CD4-positive, CD25-positive, alpha-beta regulatory T cell (primary cell): ENCODE measurements around the gene TTC12. TPM values are rescaled to one million over a fixed set of nuclear protein-coding genes. Genes with fewer than 3 reads are reported as not detected.
A peak's percentile ranks its signal among the peaks of the same experiment; 100 is the strongest.

Experiments used
- ATAC-seq, 2 donors: fragments of 150-1000 bp; cut with Tn5 transposase; one replicate each; pipeline ENCODE4 v1.10.0; 2021; ENCODE audit warnings: low read depth in 2 of 2, moderate number of reproducible peaks in 2 of 2, moderate library complexity in 1 of 2
- DNase-seq, 3 donors: peaks; one replicate each; pipeline versions ENCODE4 v3.0.0 to v3.0.0-alpha.2; 2012 to 2022; ENCODE audit warnings: mixed read lengths in 1 of 3
- H3K27ac ChIP-seq: one replicate; pipeline ENCODE4 v1.7.0; 2013; ENCODE audit warnings: mild to moderate bottlenecking, low read length; ENCODE audit not compliant: insufficient read depth, poor library complexity, severe bottlenecking
- H3K27me3 ChIP-seq: one replicate; pipeline ENCODE4 v1.7.0; 2013; ENCODE audit warnings: low read length; ENCODE audit not compliant: control insufficient read depth, insufficient read depth
- H3K36me3 ChIP-seq: one replicate; pipeline ENCODE4 v1.7.0; 2013; ENCODE audit warnings: mild to moderate bottlenecking, low read length, moderate library complexity; ENCODE audit not compliant: control insufficient read depth, insufficient read depth
- H3K4me1 ChIP-seq: 2 replicates; pipeline ENCODE4 v1.7.0; 2013; ENCODE audit warnings: mild to moderate bottlenecking, low read length; ENCODE audit not compliant: insufficient read depth, control insufficient read depth, poor library complexity, severe bottlenecking
- H3K4me3 ChIP-seq: one replicate; pipeline ENCODE4 v1.7.0; 2013; ENCODE audit warnings: low read depth, mild to moderate bottlenecking, low read length, moderate library complexity
- H3K9me3 ChIP-seq, 2 experiments: 1 replicate in 1 of 2; 2 replicates in 1 of 2; pipeline ENCODE4 v1.7.0; 2013; ENCODE audit warnings: low read length in 2 of 2, mild to moderate bottlenecking in 1 of 2, moderate library complexity in 1 of 2; ENCODE audit not compliant: control insufficient read depth in 2 of 2
- H3K27ac Mint-ChIP-seq, 3 donors: one replicate each; pipeline ENCODE4 v1.8.0; 2020 to 2022; ENCODE audit warnings: mild to moderate bottlenecking in 3 of 3, mixed read lengths in 3 of 3, moderate library complexity in 2 of 3
- H3K27me3 Mint-ChIP-seq: one replicate; pipeline ENCODE4 v1.8.0; 2022; ENCODE audit warnings: mild to moderate bottlenecking, mixed read lengths
- H3K36me3 Mint-ChIP-seq: one replicate; pipeline ENCODE4 v1.8.0; 2020; ENCODE audit warnings: mixed read lengths
- H3K4me1 Mint-ChIP-seq, 4 donors: one replicate each; pipeline ENCODE4 v1.8.0; 2020 to 2022; ENCODE audit warnings: mixed read lengths in 4 of 4, mild to moderate bottlenecking in 1 of 4
- H3K4me3 Mint-ChIP-seq, 4 donors: one replicate each; pipeline ENCODE4 v1.8.0; 2020 to 2022; ENCODE audit warnings: mild to moderate bottlenecking in 4 of 4, mixed read lengths in 4 of 4, moderate library complexity in 3 of 4
- H3K9me3 Mint-ChIP-seq, 7 donors: one replicate each; pipeline ENCODE4 v1.8.0; 2020 to 2022; ENCODE audit warnings: mixed read lengths in 7 of 7, mild to moderate bottlenecking in 3 of 7, moderate library complexity in 2 of 7
- polyA plus RNA-seq, 4 donors: library from polyadenylated mRNA; unstranded; fragments of 300-500 nt; fragmentation: Illumina TruSeq; gene quantifications; one replicate each; pipeline ENCODE4 v1.2.3, GENCODE V29; 2021
- total RNA-seq: library from RNA; stranded (reverse); gene quantifications from one replicate; pipeline ENCODE4 v1.2.3, GENCODE V29; 2022

Gene TTC12
- total and polyA plus RNA-seq, 5 donors from 2014 or later: 8.0 to 22.2 (median 10.6) TPM

DNA sequence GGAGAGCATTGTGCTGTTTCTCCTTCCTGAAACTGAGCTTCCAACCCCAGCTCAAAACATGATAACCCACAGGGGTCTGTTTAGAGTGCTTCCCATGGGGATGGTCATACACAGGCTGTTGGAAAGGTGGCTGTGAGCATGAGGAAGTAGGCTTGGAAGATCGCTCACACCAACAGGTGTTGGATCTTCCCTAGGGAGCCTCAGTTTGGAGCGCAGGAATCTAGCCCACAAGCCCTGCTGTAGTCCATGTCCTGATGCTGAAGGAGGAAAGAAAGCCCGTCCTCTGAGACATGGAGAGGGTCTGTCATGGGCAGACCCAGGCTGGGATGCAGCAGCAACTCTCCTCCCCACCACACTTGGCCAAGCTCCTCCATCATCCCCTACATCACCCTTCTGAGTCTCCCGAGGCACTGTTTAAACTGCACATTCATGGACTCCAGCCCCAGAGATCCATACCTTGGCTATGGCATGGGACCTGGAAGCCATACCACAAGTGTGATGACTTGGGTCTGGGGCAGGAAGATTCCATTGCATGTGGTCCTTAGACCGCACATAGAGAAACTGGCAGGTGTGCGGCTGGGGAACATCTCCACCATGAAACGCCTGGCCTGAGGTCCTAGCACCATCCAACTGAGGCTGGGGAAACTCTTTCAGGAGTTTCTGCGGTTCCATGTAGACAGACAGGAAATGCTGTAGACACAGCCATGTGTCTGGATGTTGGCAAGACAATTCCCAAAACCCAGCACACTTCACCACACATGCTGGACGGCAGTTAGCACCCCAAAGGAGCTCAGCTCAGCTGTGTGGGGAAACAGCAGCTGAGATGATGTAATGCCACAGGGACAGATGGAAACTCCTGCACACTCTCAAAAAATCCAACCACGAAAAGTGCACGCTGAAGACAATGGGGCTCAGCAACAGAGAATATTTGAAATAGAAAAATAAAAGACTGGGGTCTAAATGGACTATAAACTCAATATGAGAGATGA lies 27.6 kb upstream of the TTC12 start:
- peaks cover 0 to 4% (median 0%) of the 10 kb centered on the region in 4 donors for H3K4me1 Mint-ChIP-seq
- H3K9me3 Mint-ChIP-seq: no peaks in the 10 kb centered on the region
- H3K27ac Mint-ChIP-seq: peak overlapping the region in 1 of 3 donors; percentile 53

DNA sequence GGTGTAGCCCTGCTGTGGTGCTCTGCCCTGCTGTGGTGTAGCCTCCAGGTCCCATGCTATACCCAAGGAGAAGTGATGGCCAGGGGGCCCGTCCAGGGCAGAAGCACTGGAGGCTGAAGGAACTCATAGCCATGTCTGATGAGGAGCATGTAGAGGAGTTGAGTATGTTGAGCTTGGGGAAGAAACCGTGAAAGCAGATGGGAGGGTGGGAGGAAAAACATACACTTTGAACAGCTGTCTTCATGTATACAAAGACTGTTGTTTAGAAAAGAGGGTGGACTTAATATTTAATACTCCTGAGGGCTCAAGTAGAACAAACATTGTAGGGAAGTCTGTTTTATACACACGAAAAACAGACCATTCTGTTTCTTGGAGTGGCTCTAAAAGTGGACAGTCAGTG lies 26.6 kb upstream of the TTC12 start:
- no peaks in the 10 kb centered on the region for H3K36me3 Mint-ChIP-seq
- no peak for DNase-seq
- H3K4me3 Mint-ChIP-seq: no peak overlapping the region
- no peaks in the 10 kb centered on the region for H3K4me1 ChIP-seq
- peaks cover 0 to 4% (median 0%) of the 10 kb centered on the region in 4 donors for H3K4me1 Mint-ChIP-seq
- peak overlapping the region in 1 of 3 donors; percentile 53 for H3K27ac Mint-ChIP-seq
- H3K27me3 ChIP-seq: no peaks in the 10 kb centered on the region
- no peak for ATAC-seq
- no peak overlapping the region for H3K27ac ChIP-seq
- no peaks in the 10 kb centered on the region for H3K36me3 ChIP-seq
- H3K27me3 Mint-ChIP-seq: no peaks in the 10 kb centered on the region
- H3K9me3 Mint-ChIP-seq: no peaks in the 10 kb centered on the region
- no peak overlapping the region for H3K4me3 ChIP-seq
- no peaks in the 10 kb centered on the region for H3K9me3 ChIP-seq

More for the DNA sequence above, 27.6 kb upstream of the TTC12 start:
- no peaks in the 10 kb centered on the region for H3K36me3 Mint-ChIP-seq
- Histone ChIP-seq H3K4me1 (no peaks in the 10 kb centered on the region), H3K27ac (no peak overlapping the region), H3K9me3 (no peaks in the 10 kb centered on the region), H3K27me3 (no peaks in the 10 kb centered on the region), H3K36me3 (no peaks in the 10 kb centered on the region), H3K4me3 (no peak overlapping the region)
- no peak for ATAC-seq
- H3K4me3 Mint-ChIP-seq: no peak overlapping the region
- H3K27me3 Mint-ChIP-seq: no peaks in the 10 kb centered on the region
- DNase-seq: no peak

DNA sequence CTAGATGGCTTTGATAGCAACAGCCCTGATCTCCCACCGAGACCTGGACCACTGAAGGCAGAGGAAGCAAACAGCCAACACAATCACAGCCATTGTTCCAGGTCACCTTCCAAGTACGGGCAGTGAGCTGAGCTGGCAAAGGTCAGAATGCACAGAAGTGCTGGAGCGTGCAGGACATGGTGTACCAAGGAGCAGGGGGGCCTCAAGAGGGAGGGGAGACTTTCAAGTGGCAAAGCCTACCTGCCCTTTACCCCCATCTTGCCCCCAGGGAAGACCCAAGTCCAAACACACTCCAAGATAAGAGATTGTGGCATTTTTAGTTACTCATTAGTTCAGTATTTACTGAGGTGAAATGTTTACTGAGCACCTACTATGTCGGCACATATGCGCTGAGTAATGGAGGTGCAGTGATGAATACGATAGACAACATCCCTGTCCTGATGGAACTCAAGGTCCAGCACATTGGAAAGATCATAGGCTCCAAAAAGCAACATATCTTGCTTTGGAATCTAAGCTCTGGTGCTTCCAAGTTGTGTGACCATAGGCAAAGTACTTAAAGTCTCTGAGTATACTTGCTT lies 26.0 kb upstream of the TTC12 start:
- peak overlapping the region in 1 of 3 donors; percentile 53 for H3K27ac Mint-ChIP-seq
- Histone ChIP-seq H3K27ac (no peak overlapping the region), H3K4me3 (no peak overlapping the region), H3K27me3 (no peaks in the 10 kb centered on the region), H3K9me3 (no peaks in the 10 kb centered on the region), H3K4me1 (no peaks in the 10 kb centered on the region), H3K36me3 (no peaks in the 10 kb centered on the region)
- H3K9me3 Mint-ChIP-seq: no peaks in the 10 kb centered on the region
- ATAC-seq (no peak), DNase-seq (no peak)
- H3K27me3 Mint-ChIP-seq: no peaks in the 10 kb centered on the region
- peaks cover 0 to 4% (median 0%) of the 10 kb centered on the region in 4 donors for H3K4me1 Mint-ChIP-seq
- no peak overlapping the region for H3K4me3 Mint-ChIP-seq
- no peaks in the 10 kb centered on the region for H3K36me3 Mint-ChIP-seq

- Mint-ChIP-seq H3K9me3 (no peaks in the 10 kb centered on the region), H3K4me3 (no peak overlapping the region), H3K27me3 (no peaks in the 10 kb centered on the region), H3K4me1 (peaks cover 0 to 4% (median 0%) of the 10 kb centered on the region in 4 donors), H3K27ac (no peak overlapping the region), H3K36me3 (no peaks in the 10 kb centered on the region)
- H3K27ac ChIP-seq: no peak overlapping the region
- no peaks in the 10 kb centered on the region for H3K27me3 ChIP-seq
- H3K4me3 ChIP-seq: no peak overlapping the region
- peak; percentile 36 to 58 (median 52) for DNase-seq
- peak; percentile 87 to 88 for ATAC-seq
- no peaks in the 10 kb centered on the region for H3K9me3 ChIP-seq
- H3K36me3 ChIP-seq: no peaks in the 10 kb centered on the region
- no peaks in the 10 kb centered on the region for H3K4me1 ChIP-seq
Measured at GRCh38 chr11:113289431-113290187, 24.8 kb upstream of the TTC12 start.

- no peak overlapping the region for H3K4me3 ChIP-seq
- H3K9me3 ChIP-seq: no peaks in the 10 kb centered on the region
- peaks cover 13% of the 10 kb centered on the region for H3K27me3 Mint-ChIP-seq
- no peaks in the 10 kb centered on the region for H3K36me3 Mint-ChIP-seq
- H3K4me1 Mint-ChIP-seq: peaks cover 0 to 4% (median 0%) of the 10 kb centered on the region in 4 donors
- H3K4me1 ChIP-seq: no peaks in the 10 kb centered on the region
- peaks cover 2% of the 10 kb centered on the region for H3K27me3 ChIP-seq
- H3K36me3 ChIP-seq: no peaks in the 10 kb centered on the region
- H3K27ac ChIP-seq: no peak overlapping the region
- no peak for ATAC-seq
- DNase-seq: no peak
- H3K27ac Mint-ChIP-seq: no peak overlapping the region
- no peak overlapping the region for H3K4me3 Mint-ChIP-seq
- H3K9me3 Mint-ChIP-seq: no peaks in the 10 kb centered on the region
Measured at GRCh38 chr11:113293936-113294335, 20.4 kb upstream of the TTC12 start.

- no peaks in the 10 kb centered on the region for H3K9me3 Mint-ChIP-seq
- H3K4me3 Mint-ChIP-seq: no peak overlapping the region
- no peak for ATAC-seq
- no peaks in the 10 kb centered on the region for H3K36me3 ChIP-seq
- peaks cover 5% of the 10 kb centered on the region for H3K27me3 ChIP-seq
- H3K4me1 ChIP-seq: no peaks in the 10 kb centered on the region
- no peak for DNase-seq
- H3K27ac Mint-ChIP-seq: no peak overlapping the region
- no peak overlapping the region for H3K4me3 ChIP-seq
- H3K27ac ChIP-seq: no peak overlapping the region
- H3K27me3 Mint-ChIP-seq: peaks cover 32% of the 10 kb centered on the region
- H3K9me3 ChIP-seq: no peaks in the 10 kb centered on the region
- peaks cover 0 to 5% (median 0%) of the 10 kb centered on the region in 4 donors for H3K4me1 Mint-ChIP-seq
- H3K36me3 Mint-ChIP-seq: no peaks in the 10 kb centered on the region
Measured at GRCh38 chr11:113295993-113296392, 18.4 kb upstream of the TTC12 start.

DNA sequence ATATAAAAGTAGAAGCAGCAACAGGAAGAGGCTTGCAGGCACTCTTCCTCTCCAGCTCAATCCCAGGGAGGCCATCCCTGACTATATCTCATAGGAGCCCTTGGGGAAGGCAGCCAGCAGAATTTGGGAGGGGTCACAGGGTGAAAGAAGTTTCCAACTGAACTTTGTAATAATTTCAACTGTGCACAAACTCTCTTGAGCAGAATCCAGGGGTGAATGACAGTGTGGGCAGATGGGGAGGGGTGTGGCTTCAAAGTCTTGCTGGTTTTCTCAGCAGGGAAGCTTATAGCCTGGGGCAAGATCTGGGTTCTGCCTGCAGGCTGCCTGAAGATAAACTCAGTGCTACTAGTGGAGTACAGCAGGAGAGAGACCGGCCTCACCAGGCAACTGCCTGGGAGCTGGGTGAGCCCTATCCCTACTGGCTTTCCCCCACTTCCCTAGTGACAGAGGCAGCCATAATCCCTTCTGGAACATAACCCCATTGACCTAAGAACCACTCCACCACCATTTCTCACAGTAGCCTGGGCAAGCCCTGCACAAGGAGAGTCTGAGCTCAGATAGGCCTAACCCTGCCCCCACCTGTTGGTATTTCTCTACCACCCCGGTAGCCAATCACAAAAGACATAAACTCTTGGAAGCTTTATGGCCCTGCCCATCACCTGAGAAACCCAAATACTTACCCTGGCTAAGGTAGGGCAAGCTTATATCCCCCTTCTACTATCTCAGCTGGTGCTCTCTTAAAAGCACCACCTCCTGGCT lies 17.8 kb upstream of the TTC12 start:
- peaks cover 0 to 5% (median 0%) of the 10 kb centered on the region in 4 donors for H3K4me1 Mint-ChIP-seq
- no peaks in the 10 kb centered on the region for H3K4me1 ChIP-seq
- H3K36me3 Mint-ChIP-seq: no peaks in the 10 kb centered on the region
- no peak overlapping the region for H3K4me3 ChIP-seq
- no peaks in the 10 kb centered on the region for H3K36me3 ChIP-seq
- peaks cover 39% of the 10 kb centered on the region for H3K27me3 Mint-ChIP-seq
- no peaks in the 10 kb centered on the region for H3K9me3 Mint-ChIP-seq
- no peak overlapping the region for H3K27ac Mint-ChIP-seq
- H3K27ac ChIP-seq: no peak overlapping the region
- no peak for ATAC-seq
- no peak for DNase-seq
- H3K4me3 Mint-ChIP-seq: no peak overlapping the region
- peaks cover 5% of the 10 kb centered on the region for H3K27me3 ChIP-seq
- no peaks in the 10 kb centered on the region for H3K9me3 ChIP-seq
